Measurements from ENCODE around the gene SCN8A.

SCN8A gene

GRCh38 chr12:51838036-51838435 lies 247.0 kb downstream of the SCN8A start:
- no peak for DNase-seq

- no peak for DNase-seq
Observed at GRCh38 chr12:51838762-51839161, 247.7 kb downstream of the SCN8A start.

GRCh38 chr12:51839310-51839947 lies 248.4 kb downstream of the SCN8A start:
- no peak for DNase-seq

GRCh38 chr12:51840966-51841365 lies 249.9 kb downstream of the SCN8A start:
- DNase-seq = no peak

GRCh38 chr12:51841727-51842126 lies 250.7 kb downstream of the SCN8A start:
- no peak for DNase-seq

GRCh38 chr12:51844854-51845253 lies 253.8 kb downstream of the SCN8A start:
- no peak for DNase-seq

- DNase-seq = no peak
Observed at GRCh38 chr12:51845482-51845881, 254.4 kb downstream of the SCN8A start.

GRCh38 chr12:51846271-51846691 lies 255.2 kb downstream of the SCN8A start:
- DNase-seq = no peak

GRCh38 chr12:51846911-51847642 lies 256.0 kb downstream of the SCN8A start:
- no peak for DNase-seq

GRCh38 chr12:51847643-51848325 lies 256.8 kb downstream of the SCN8A start:
- no peak for DNase-seq

- DNase-seq = no peak
Observed at GRCh38 chr12:51848326-51848727, 257.3 kb downstream of the SCN8A start, which contains the start of gene FIGNL2. FIGNL2 (minus strand) TSS chr12:51848718; CDS start chr12:51822413, 26,305 bp downstream.

GRCh38 chr12:51848841-51849735 lies 258.1 kb downstream of the SCN8A start:
- no peak for DNase-seq

- DNase-seq = no peak
Observed at GRCh38 chr12:51850081-51850964, 259.3 kb downstream of the SCN8A start.

GRCh38 chr12:51850965-51851299 lies 259.9 kb downstream of the SCN8A start:
- DNase-seq = no peak

- DNase-seq = no peak
Observed at GRCh38 chr12:51851413-51852124, 260.5 kb downstream of the SCN8A start.

- no peak for DNase-seq
Observed at GRCh38 chr12:51852404-51853137, 261.5 kb downstream of the SCN8A start.

GRCh38 chr12:51855586-51856428 lies 264.8 kb downstream of the SCN8A start:
- no peak for DNase-seq

- no peak for DNase-seq
Observed at GRCh38 chr12:51860986-51861385, 270.0 kb downstream of the SCN8A start.
